Trophoblast cell (in vitro differentiated cells and primary cell): ENCODE results near the gene KCNJ6.

ENCODE experiments used
- DNase-seq, 2 donors: peaks; one replicate each; pipeline ENCODE4 v3.0.0-alpha.2; 2016
- H2AFZ ChIP-seq: 2 replicates; pipeline ENCODE4 v1.6.1; 2013; ENCODE audit warnings: low read length, moderate library complexity, mild to moderate bottlenecking; ENCODE audit not compliant: insufficient read depth, poor library complexity
- H2AK5ac ChIP-seq: 2 replicates; pipeline ENCODE4 v1.6.1; 2013; ENCODE audit warnings: mild to moderate bottlenecking, low read length
- H2BK120ac ChIP-seq: 2 replicates; pipeline ENCODE4 v1.6.1; 2013; ENCODE audit warnings: low read length, mild to moderate bottlenecking, moderate library complexity; ENCODE audit not compliant: insufficient read depth, poor library complexity
- H2BK12ac ChIP-seq: 2 replicates; pipeline ENCODE4 v1.6.1; 2013; ENCODE audit warnings: mild to moderate bottlenecking, low read length, moderate library complexity
- H2BK5ac ChIP-seq: 2 replicates; pipeline ENCODE4 v1.6.1; 2013; ENCODE audit warnings: low read length, low read depth, moderate library complexity, mild to moderate bottlenecking; ENCODE audit not compliant: poor library complexity
- H3K14ac ChIP-seq: 2 replicates; pipeline ENCODE4 v1.6.1; 2013; ENCODE audit warnings: mild to moderate bottlenecking, low read length
- H3K18ac ChIP-seq: 2 replicates; pipeline ENCODE4 v1.6.1; 2013; ENCODE audit warnings: mild to moderate bottlenecking, low read length
- H3K23ac ChIP-seq: 2 replicates; pipeline ENCODE4 v1.6.1; 2013; ENCODE audit warnings: low read length
- H3K27ac ChIP-seq: 2 replicates; pipeline ENCODE4 v1.5.1; 2013; ENCODE audit warnings: low read depth, mild to moderate bottlenecking, inconsistent platforms, low read length, moderate library complexity
- H3K27me3 ChIP-seq: 2 replicates; pipeline ENCODE4 v1.6.1; 2013; ENCODE audit warnings: inconsistent platforms, mild to moderate bottlenecking, low read length, moderate library complexity; ENCODE audit not compliant: insufficient read depth
- H3K36me3 ChIP-seq, 2 experiments: 1 replicate in 1 of 2; 2 replicates in 1 of 2; pipeline ENCODE4 v1.6.1; 2013; ENCODE audit warnings: low read length in 2 of 2, mild to moderate bottlenecking in 2 of 2, moderate library complexity in 1 of 2; ENCODE audit not compliant: insufficient read depth in 2 of 2, control insufficient read depth in 1 of 2
- H3K4ac ChIP-seq: 2 replicates; pipeline ENCODE4 v1.6.1; 2013; ENCODE audit warnings: low read depth, mild to moderate bottlenecking, low read length, moderate library complexity
- H3K4me1 ChIP-seq, 2 experiments: 1 replicate in 1 of 2; 2 replicates in 1 of 2; pipeline ENCODE4 v1.6.1; 2013; ENCODE audit warnings: low read length in 2 of 2, mild to moderate bottlenecking in 2 of 2, moderate library complexity in 1 of 2; ENCODE audit not compliant: insufficient read depth in 2 of 2, control insufficient read depth in 1 of 2
- H3K4me2 ChIP-seq: 2 replicates; pipeline ENCODE4 v1.6.1; 2013; ENCODE audit warnings: inconsistent platforms, mild to moderate bottlenecking, low read length, moderate library complexity
- H3K4me3 ChIP-seq: 2 replicates; pipeline ENCODE4 v1.5.1; 2013; ENCODE audit warnings: mild to moderate bottlenecking, low read depth, low read length, inconsistent platforms
- H3K79me1 ChIP-seq: one replicate; pipeline ENCODE4 v1.6.1; 2013; ENCODE audit warnings: low read length
- H3K79me2 ChIP-seq: 2 replicates; pipeline ENCODE4 v1.6.1; 2013; ENCODE audit warnings: low read length, mild to moderate bottlenecking; ENCODE audit not compliant: control insufficient read depth, insufficient read depth, poor library complexity
- H3K9ac ChIP-seq: 2 replicates; pipeline ENCODE4 v1.6.1; 2013; ENCODE audit warnings: mild to moderate bottlenecking, low read length
- H3K9me3 ChIP-seq: 2 replicates; pipeline ENCODE4 v1.6.1; 2013; ENCODE audit warnings: low read depth, mild to moderate bottlenecking, control low read depth, inconsistent platforms, low read length; ENCODE audit not compliant: insufficient read depth
- H4K12ac ChIP-seq: 2 replicates; pipeline ENCODE4 v1.6.1; 2013; ENCODE audit warnings: low read depth, mild to moderate bottlenecking, low read length, moderate library complexity
- H4K8ac ChIP-seq: 2 replicates; pipeline ENCODE4 v1.6.1; 2013; ENCODE audit warnings: low read depth, mild to moderate bottlenecking, low read length, moderate library complexity
- H4K91ac ChIP-seq: one replicate; pipeline ENCODE4 v1.6.1; 2013; ENCODE audit warnings: low read depth, mild to moderate bottlenecking, low read length, moderate library complexity
- WGBS: extraction: QIAGEN DNeasy Blood & Tissue Kit; methylation state at CpG from one replicate; pipeline ENCODE4 v1.1.7; 2013; ENCODE audit warnings: missing lambda C conversion rate; ENCODE audit not compliant: insufficient read length, insufficient coverage; ENCODE audit errors: extremely low coverage; 5-methylcytosine and 5-hydroxymethylcytosine counted together

Gene KCNJ6

DNA sequence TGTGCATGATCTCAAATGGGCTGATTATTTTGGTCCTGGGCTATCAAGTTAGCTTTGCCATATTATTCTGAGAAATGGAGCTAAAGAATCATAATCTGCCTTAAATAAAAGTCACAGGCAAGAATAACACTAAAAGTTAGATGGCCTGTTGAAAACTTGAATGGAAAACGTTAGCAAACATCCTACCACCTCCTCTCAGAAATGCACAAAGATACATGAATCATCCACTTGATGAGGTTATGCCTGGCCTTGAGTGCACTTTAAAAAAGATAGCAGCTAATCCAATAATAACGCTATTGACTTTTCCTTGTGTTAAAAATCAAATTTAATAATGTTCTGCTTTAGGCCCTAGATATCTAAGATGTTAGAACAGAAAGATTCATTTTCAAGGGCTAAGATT is 108.0 kb downstream of the KCNJ6 start:
- H3K79me1 ChIP-seq = no peaks in the 10 kb centered on the region
- H3K36me3 ChIP-seq = no peaks in the 10 kb centered on the region
- H2AK5ac ChIP-seq = no peak overlapping the region
- DNase-seq = no peak
- no peak overlapping the region for H4K12ac ChIP-seq
- H4K91ac ChIP-seq = no peak overlapping the region
- H3K4me2 ChIP-seq = no peak overlapping the region
- no peaks in the 10 kb centered on the region for H3K79me2 ChIP-seq
- H2AFZ ChIP-seq = no peak overlapping the region
- no peak overlapping the region for H3K18ac ChIP-seq
- H2BK12ac ChIP-seq = no peak overlapping the region
- no peaks in the 10 kb centered on the region for H3K27me3 ChIP-seq
- H3K27ac ChIP-seq = no peak overlapping the region
- H3K9ac ChIP-seq = no peak overlapping the region
- H2BK120ac ChIP-seq = no peak overlapping the region
- no peak overlapping the region for H4K8ac ChIP-seq
- H3K4ac ChIP-seq = no peak overlapping the region
- H3K9me3 ChIP-seq = peaks cover 5% of the 10 kb centered on the region
- H2BK5ac ChIP-seq = no peak overlapping the region
- no peak overlapping the region for H3K4me3 ChIP-seq
- no peaks in the 10 kb centered on the region for H3K4me1 ChIP-seq
- H3K14ac ChIP-seq = no peak overlapping the region
- no CpG with 5 or more reads among the region's 2 CpGs for WGBS
- no peak overlapping the region for H3K23ac ChIP-seq

DNA sequence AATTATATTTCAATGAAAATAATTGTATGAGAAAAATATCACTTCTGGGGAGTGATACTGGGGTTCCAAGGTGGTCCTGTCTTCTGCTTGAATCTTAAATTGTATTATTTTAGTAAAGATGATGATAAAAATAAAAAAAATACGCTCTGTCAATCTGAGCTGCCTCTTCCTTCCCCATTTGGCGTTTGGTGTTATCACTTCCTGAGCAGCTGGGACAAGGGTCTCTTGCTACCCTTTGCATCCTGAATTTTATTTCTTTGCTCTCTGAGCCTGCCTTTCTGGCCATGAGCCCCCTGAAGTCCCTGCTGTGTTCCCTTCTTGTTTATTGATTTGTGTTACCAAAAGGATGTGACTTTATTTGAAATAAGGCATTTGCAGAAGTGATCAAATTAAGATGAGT is 111.0 kb downstream of the KCNJ6 start:
- Histone ChIP-seq H3K14ac (no peak overlapping the region), H3K4ac (no peak overlapping the region), H3K79me2 (no peaks in the 10 kb centered on the region), H3K79me1 (no peaks in the 10 kb centered on the region), H3K23ac (no peak overlapping the region), H4K12ac (no peak overlapping the region), H2BK12ac (no peak overlapping the region), H3K9ac (no peak overlapping the region), H3K4me1 (no peaks in the 10 kb centered on the region), H2AK5ac (no peak overlapping the region), H3K9me3 (peaks cover 5% of the 10 kb centered on the region), H3K36me3 (no peaks in the 10 kb centered on the region), H4K91ac (no peak overlapping the region), H2BK120ac (no peak overlapping the region), H3K18ac (no peak overlapping the region), H3K4me3 (no peak overlapping the region), H2AFZ (no peak overlapping the region), H2BK5ac (no peak overlapping the region), H3K27me3 (no peaks in the 10 kb centered on the region), H3K27ac (no peak overlapping the region), H3K4me2 (no peak overlapping the region), H4K8ac (no peak overlapping the region)
- WGBS = no CpG with 5 or more reads among the region's 2 CpGs
- DNase-seq = no peak

DNA sequence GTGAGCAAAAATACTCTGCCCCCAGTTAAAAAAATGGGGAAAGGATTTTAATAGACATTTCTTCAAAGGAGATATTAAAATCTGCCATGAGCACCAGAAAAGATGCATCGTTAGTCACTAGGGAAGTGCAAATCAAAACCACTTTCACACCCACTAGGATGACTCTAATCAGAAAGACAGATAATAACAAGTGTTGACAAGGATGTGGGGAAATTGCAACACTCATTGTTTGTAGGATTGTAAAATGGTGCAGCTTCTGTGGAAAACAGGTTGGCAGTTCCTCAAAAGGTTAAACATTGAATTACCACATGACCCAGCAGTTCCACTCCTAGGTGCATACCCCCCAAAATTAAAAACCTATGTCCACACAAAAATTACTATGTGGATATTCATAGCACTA is 112.3 kb downstream of the KCNJ6 start:
- H3K9me3 ChIP-seq = peaks cover 5% of the 10 kb centered on the region
- H4K91ac ChIP-seq = no peak overlapping the region
- H2AFZ ChIP-seq = no peak overlapping the region
- no peaks in the 10 kb centered on the region for H3K79me2 ChIP-seq
- H3K18ac ChIP-seq = no peak overlapping the region
- H2BK5ac ChIP-seq = no peak overlapping the region
- no CpG with 5 or more reads among the region's 1 CpG for WGBS
- no peak for DNase-seq
- no peak overlapping the region for H4K12ac ChIP-seq
- H3K23ac ChIP-seq = no peak overlapping the region
- H2BK12ac ChIP-seq = no peak overlapping the region
- no peak overlapping the region for H3K27ac ChIP-seq
- H3K4ac ChIP-seq = no peak overlapping the region
- H3K36me3 ChIP-seq = no peaks in the 10 kb centered on the region
- no peak overlapping the region for H3K4me3 ChIP-seq
- no peaks in the 10 kb centered on the region for H3K4me1 ChIP-seq
- no peak overlapping the region for H2AK5ac ChIP-seq
- no peak overlapping the region for H3K4me2 ChIP-seq
- H2BK120ac ChIP-seq = no peak overlapping the region
- no peaks in the 10 kb centered on the region for H3K27me3 ChIP-seq
- no peak overlapping the region for H3K14ac ChIP-seq
- H4K8ac ChIP-seq = no peak overlapping the region
- H3K9ac ChIP-seq = no peak overlapping the region
- no peaks in the 10 kb centered on the region for H3K79me1 ChIP-seq

DNA sequence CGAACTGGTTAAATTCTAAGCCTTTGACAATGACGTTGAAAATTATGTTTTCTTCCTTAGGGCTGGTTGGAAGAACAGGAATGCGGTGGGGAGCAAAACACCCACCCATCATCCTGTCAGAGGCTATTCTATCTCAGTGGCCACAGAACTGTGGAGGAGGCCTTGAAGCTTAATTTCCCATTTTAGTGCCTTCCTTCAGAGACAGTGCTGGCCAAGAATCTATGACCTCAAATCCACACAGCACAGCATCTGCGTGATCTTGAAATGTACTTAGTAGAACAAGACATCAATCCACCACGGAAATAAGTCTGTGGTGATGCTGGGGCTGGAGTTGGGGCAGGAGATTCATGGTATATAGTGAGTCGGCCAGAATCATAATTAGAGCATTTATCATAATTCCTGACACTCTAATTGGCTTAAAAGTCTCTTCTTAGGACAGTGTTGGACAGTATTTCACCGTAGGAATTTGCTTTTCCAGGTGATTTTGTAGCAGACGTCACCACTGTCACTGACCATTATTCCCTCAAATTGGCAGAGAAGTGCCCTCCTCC is 113.1 kb downstream of the KCNJ6 start:
- Histone ChIP-seq H2AFZ (no peak overlapping the region), H4K91ac (no peak overlapping the region), H2BK12ac (no peak overlapping the region), H3K9me3 (peaks cover 5% of the 10 kb centered on the region), H3K36me3 (no peaks in the 10 kb centered on the region), H3K4ac (no peak overlapping the region), H4K12ac (no peak overlapping the region), H2BK120ac (no peak overlapping the region), H3K4me3 (no peak overlapping the region), H3K18ac (no peak overlapping the region), H2AK5ac (no peak overlapping the region), H3K4me2 (no peak overlapping the region), H4K8ac (no peak overlapping the region), H3K4me1 (no peaks in the 10 kb centered on the region), H3K79me2 (no peaks in the 10 kb centered on the region), H3K9ac (no peak overlapping the region), H3K23ac (no peak overlapping the region), H3K14ac (no peak overlapping the region), H2BK5ac (no peak overlapping the region), H3K79me1 (no peaks in the 10 kb centered on the region), H3K27ac (no peak overlapping the region), H3K27me3 (no peaks in the 10 kb centered on the region)
- DNase-seq = no peak
- WGBS = no CpG with 5 or more reads among the region's 8 CpGs
